Measurements from ENCODE around the gene SCARB1.

DNA sequence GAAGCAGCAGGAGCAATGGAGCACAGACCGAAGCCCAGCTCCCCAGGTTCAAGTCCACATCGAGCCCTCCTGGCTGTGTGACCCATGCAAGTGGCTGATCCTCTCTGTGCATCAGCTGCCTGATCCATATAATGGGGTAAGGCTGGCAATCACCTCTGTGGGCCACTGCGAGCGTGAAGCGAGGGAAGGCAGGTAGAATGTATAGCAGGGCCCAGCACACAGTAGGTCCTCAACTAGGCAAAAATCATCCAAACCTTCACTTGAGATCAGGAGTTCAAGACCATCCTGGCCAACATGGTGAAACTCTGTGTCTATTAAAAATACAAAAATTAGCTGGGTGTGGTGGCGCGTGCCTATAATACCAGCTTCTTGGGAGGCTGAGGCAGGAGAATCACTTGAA, 102.6 kb downstream of the SCARB1 start:
- TF ChIP-seq RBM22 (IDR thresholded peaks at IDR 0.05; ENCODE audit: low read depth, low read length, poor library complexity, severe bottlenecking): no peak
- TF ChIP-seq, protein P1, sequence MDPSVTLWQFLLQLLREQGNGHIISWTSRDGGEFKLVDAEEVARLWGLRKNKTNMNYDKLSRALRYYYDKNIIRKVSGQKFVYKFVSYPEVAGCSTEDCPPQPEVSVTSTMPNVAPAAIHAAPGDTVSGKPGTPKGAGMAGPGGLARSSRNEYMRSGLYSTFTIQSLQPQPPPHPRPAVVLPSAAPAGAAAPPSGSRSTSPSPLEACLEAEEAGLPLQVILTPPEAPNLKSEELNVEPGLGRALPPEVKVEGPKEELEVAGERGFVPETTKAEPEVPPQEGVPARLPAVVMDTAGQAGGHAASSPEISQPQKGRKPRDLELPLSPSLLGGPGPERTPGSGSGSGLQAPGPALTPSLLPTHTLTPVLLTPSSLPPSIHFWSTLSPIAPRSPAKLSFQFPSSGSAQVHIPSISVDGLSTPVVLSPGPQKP (CRISPR knock-in tag; IDR thresholded peaks at IDR 0.05): no peak
- TF ChIP-seq TEAD1 (CRISPR knock-in tag; IDR thresholded peaks at IDR 0.05): no peak
- TF ChIP-seq, protein P2, sequence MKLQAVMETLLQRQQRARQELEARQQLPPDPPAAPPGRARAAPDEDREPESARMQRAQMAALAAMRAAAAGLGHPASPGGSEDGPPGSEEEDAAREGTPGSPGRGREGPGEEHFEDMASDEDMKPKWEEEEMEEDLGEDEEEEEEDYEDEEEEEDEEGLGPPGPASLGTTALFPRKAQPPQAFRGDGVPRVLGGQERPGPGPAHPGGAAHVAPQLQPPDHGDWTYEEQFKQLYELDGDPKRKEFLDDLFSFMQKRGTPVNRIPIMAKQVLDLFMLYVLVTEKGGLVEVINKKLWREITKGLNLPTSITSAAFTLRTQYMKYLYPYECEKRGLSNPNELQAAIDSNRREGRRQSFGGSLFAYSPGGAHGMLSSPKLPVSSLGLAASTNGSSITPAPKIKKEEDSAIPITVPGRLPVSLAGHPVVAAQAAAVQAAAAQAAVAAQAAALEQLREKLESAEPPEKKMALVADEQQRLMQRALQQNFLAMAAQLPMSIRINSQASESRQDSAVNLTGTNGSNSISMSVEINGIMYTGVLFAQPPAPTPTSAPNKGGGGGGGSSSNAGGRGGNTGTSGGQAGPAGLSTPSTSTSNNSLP (IDR thresholded peaks at IDR 0.05; ENCODE audit: borderline replicate concordance, low read depth, low read length): no peak
